ENCODE data around the gene CALM3. TPM values are rescaled to one million over a fixed set of nuclear protein-coding genes. Genes with fewer than 3 reads are reported as not detected.

Gene CALM3
- total RNA-seq, result 195 and 218 TPM in 2 replicates

DNA sequence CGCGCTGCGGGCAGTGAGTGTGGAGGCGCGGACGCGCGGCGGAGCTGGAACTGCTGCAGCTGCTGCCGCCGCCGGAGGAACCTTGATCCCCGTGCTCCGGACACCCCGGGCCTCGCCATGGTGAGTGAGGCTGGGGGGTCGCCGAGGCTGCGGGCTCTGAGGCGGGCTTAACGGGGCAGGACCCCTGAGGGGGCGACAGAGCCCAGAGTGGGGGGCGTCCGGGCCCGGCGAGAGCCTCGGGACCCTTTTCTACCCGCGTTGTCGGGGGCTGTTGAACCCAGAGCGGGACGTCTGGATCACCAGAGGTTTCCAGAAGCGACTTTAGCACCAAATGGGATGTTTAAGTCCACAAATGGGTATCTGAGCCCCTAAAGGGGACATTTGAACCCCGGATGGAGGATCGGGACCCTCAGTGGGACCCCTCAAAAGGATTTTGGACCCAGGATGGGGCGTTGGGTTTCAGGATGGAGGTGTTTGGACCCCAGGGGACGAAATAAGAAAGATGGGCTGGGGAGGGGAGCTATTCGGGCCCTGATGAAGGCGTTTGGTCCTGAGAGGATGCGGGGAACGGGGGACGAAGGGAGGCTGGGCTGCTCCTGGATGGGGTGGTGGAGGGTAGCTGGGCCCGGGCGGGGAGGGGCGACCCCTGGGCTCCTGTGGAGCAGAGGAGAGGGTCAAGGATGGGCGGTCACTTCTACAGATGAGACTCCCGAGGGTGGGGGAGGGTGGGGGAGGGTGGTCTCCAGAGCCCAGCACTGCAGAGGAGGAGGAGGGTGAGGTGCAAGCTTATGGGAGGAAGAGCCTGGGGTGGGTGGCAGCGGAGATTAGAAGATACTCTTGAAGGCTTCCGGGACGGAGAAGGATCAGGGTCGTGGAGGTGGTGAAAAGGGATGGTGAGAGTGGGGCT, at the start of gene CALM3:
Gene CALM3 (plus strand): TSS at position 13 of the 907 bp plus-strand sequence. CDS start 105 bp downstream, at position 118.

DNA sequence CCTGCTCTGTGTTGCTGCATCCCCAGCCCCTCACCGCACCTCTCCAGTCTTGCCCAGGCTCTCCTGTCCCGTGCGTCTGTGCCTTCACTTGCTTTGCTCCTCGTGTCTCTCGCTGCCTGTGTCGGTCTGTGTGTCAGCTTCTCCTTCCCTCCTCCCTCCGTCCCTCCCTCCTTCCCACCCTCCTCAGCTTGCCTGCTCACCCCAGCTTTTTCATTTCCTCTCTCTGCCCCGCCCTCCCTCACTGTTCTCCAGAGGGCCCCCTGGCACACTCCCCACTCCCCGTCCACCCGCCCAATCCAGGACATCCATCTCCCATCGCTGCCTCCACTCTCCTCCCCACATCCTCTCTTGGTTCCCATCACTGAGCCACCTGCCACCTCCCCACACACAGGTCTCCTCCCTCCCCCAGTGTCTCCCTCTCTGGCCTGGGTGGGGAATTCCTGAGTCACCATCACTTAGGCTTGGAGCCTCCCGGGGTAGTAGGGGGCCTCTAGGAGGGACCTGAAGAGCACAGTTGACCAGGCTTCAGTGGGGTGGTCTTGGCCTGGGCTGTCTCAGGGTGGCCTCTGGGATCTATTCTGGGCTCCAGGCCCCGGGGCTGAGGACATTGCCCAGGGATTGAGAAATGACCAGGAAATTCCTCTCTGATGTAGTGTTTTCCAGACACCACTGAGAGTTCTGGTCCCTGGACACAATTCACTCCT, 24.0 kb downstream of the CALM3 start, which contains the start of gene PTGIR:
Gene PTGIR (minus strand): TSS at position 132 of the 704 bp plus-strand sequence. CDS start 864 bp downstream, outside the sequence.

DNA sequence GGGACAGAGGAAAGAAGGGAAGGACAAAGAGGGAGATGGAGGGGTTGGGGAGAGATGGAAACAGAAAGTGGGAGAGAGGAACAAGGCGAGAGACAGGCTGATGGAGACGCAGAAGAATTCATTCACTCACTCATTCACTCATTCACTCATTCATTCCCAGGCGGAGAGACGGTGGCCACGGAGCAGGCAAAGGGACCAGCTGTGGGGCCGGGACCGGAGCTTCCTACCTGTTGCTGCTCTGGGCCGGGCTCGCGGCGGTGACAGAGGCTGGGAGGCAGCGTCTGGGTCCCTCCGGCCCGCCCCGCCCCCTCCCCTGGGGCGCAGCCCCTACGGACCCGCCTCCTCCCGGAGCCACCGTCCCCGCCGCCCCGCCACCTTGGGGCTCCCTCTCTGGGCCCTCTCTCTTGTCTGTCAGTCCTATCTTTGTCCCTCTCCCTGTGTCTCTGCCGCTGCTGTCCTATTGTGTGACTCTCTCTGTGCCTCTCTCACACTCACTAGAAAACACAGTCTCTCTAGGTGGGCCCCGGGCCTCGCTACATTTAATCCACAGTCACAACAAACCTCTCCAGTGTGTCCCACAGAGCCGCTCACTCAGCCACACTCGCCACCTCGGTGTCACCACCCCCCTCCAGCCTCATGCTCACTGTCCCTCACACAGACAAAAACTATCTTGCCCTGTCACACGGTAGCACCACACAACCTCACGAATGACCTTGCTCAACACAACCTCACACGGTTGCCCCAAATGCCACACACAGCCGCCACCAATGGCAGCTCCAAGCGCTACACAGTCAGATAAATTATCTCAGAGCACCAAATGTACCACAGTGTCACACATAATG, 35.0 kb downstream of the CALM3 start, which contains the start of gene GNG8:
Gene GNG8 (minus strand): TSS at position 283 of the 842 bp plus-strand sequence. CDS start 1,520 bp downstream, outside the sequence.

Other genes with a start within 250 kb of the CALM3 start
- 12.8 and 27.4 TPM in 2 replicates for gene CCDC8, start 187.8 kb upstream of the CALM3 start, total RNA-seq
- gene PNMA8C, start 172.4 kb upstream of the CALM3 start, total RNA-seq, result not detected in 2 replicates
- gene PNMA8A, start 129.8 kb upstream of the CALM3 start, total RNA-seq, result 0.36 and 8.9 TPM in 2 replicates
- 1.1 and 2.9 TPM in 2 replicates for gene PNMA8B, start 105.5 kb upstream of the CALM3 start, total RNA-seq
- gene PTGIR, start 23.8 kb downstream of the CALM3 start, total RNA-seq, result 6.7 and 11.8 TPM in 2 replicates
- gene GNG8, start 34.9 kb downstream of the CALM3 start, total RNA-seq, result not detected in 2 replicates
- gene DACT3, start 59.9 kb downstream of the CALM3 start, total RNA-seq, result 9.7 and 10.7 TPM in 2 replicates
- 12.2 and 12.6 TPM in 2 replicates for gene PRKD2, start 115.8 kb downstream of the CALM3 start, total RNA-seq
- 29.5 TPM in 2 replicates for gene FKRP, start 144.7 kb downstream of the CALM3 start, total RNA-seq
- gene STRN4, start 145.1 kb downstream of the CALM3 start, total RNA-seq, result 83.5 and 94.1 TPM in 2 replicates
- gene SLC1A5, start 187.3 kb downstream of the CALM3 start, total RNA-seq, result 250 and 297 TPM in 2 replicates
- 79.3 and 93.9 TPM in 2 replicates for gene AP2S1, start 249.5 kb downstream of the CALM3 start, total RNA-seq